Measurements from ENCODE around the gene TMEM245.

GRCh38 chr9:109005678-109006077 is 114.1 kb downstream of the TMEM245 start:
- TF ChIP-seq, protein P1, sequence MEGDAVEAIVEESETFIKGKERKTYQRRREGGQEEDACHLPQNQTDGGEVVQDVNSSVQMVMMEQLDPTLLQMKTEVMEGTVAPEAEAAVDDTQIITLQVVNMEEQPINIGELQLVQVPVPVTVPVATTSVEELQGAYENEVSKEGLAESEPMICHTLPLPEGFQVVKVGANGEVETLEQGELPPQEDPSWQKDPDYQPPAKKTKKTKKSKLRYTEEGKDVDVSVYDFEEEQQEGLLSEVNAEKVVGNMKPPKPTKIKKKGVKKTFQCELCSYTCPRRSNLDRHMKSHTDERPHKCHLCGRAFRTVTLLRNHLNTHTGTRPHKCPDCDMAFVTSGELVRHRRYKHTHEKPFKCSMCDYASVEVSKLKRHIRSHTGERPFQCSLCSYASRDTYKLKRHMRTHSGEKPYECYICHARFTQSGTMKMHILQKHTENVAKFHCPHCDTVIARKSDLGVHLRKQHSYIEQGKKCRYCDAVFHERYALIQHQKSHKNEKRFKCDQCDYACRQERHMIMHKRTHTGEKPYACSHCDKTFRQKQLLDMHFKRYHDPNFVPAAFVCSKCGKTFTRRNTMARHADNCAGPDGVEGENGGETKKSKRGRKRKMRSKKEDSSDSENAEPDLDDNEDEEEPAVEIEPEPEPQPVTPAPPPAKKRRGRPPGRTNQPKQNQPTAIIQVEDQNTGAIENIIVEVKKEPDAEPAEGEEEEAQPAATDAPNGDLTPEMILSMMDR (IDR thresholded peaks at IDR 0.05) = no peak
- no peak for TF ChIP-seq EZH2 (IDR thresholded peaks at IDR 0.05; ENCODE audit: borderline replicate concordance, insufficient read depth, low read depth, low read length, poor library complexity, severe bottlenecking)
